Effector memory CD8-positive, alpha-beta T cell (primary cell): ENCODE data around the gene LIMCH1.
"Not testable (repeated sequence)": the region's sequence is repeated elsewhere in the genome, so short reads cannot be mapped to it uniquely, and the experiment has no call there.

Source experiments
- ATAC-seq: fragments of 150-1000 bp; cut with Tn5 transposase; replicated peaks from 2 replicates; pipeline ENCODE4 v1.10.0; 2021; ENCODE audit warnings: mild to moderate bottlenecking, moderate library complexity
- DNase-seq, 3 experiments: peaks; one replicate each; pipeline ENCODE4 v3.0.0; 2021
- H3K27ac Mint-ChIP-seq, 2 donors: one replicate each; pipeline ENCODE4 v1.8.0; 2022; ENCODE audit warnings: mild to moderate bottlenecking in 2 of 2, mixed read lengths in 2 of 2, moderate library complexity in 2 of 2
- H3K27me3 Mint-ChIP-seq, 2 donors: one replicate each; pipeline ENCODE4 v1.8.0; 2022; ENCODE audit warnings: mixed read lengths in 2 of 2
- H3K36me3 Mint-ChIP-seq: one replicate; pipeline ENCODE4 v1.8.0; 2022; ENCODE audit warnings: mild to moderate bottlenecking, moderate library complexity, mixed read lengths; ENCODE audit not compliant: insufficient read depth
- H3K4me1 Mint-ChIP-seq, 2 donors: one replicate each; pipeline ENCODE4 v1.8.0; 2022; ENCODE audit warnings: low read depth in 2 of 2, mixed read lengths in 2 of 2
- H3K4me3 Mint-ChIP-seq, 2 donors: one replicate each; pipeline ENCODE4 v1.8.0; 2022; ENCODE audit warnings: mild to moderate bottlenecking in 2 of 2, mixed read lengths in 2 of 2, moderate library complexity in 2 of 2
- H3K9me3 Mint-ChIP-seq, 2 donors: one replicate each; pipeline ENCODE4 v1.8.0; 2022; ENCODE audit warnings: mixed read lengths in 2 of 2

The LIMCH1 gene

DNA sequence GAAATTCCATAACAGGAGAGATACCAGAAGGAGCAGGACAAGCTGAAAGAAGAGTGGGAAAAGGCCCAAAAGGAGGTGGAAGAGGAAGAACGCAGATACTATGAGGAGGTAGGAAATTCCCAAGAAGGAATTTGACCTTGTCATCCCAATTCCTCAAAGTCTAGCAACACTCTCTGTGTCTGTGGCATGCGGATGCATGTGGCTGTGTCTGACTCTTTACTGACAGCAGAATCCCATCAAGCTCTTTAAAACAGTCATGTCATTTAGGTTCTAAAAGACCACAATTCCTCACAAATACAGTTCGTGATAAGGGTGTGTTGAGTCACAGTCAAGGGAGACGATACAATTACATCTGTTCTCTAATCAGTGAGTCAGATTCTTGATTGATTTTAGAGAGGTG is 142.0 kb downstream of the LIMCH1 start:
- Mint-ChIP-seq H3K4me1 (no peaks in the 10 kb centered on the region), H3K27ac (no peak overlapping the region), H3K27me3 (no peaks in the 10 kb centered on the region), H3K9me3 (no peaks in the 10 kb centered on the region), H3K36me3 (no peaks in the 10 kb centered on the region), H3K4me3 (no peak overlapping the region)
- ATAC-seq (no peak), DNase-seq (no peak)

DNA sequence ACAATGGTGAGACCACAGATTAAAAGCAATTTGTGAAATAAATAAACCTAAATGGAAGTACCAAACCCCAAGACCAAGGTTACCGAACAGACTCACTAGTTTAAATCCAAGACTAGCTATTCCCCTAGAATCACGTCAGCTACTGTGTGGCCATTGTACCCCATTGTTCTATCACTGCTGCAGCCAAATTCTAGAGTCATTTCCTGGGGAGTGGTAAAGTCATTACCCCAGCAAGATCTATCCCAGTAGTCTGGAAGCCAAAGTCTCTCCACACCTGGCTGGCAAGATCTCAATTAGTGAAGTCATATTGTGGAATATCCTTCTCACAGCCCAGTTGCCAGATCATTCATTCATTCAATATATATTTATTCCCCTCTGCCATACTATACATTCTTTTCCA is 143.1 kb downstream of the LIMCH1 start:
- Mint-ChIP-seq H3K4me1 (no peaks in the 10 kb centered on the region), H3K27me3 (no peaks in the 10 kb centered on the region), H3K9me3 (no peaks in the 10 kb centered on the region), H3K27ac (no peak overlapping the region), H3K4me3 (no peak overlapping the region), H3K36me3 (no peaks in the 10 kb centered on the region)
- ATAC-seq = no peak
- no peak for DNase-seq

GRCh38 chr4:41683326-41683725 is 145.4 kb downstream of the LIMCH1 start:
- Mint-ChIP-seq H3K4me3 (no peak overlapping the region), H3K9me3 (no peaks in the 10 kb centered on the region), H3K27me3 (no peaks in the 10 kb centered on the region), H3K4me1 (no peaks in the 10 kb centered on the region), H3K36me3 (no peaks in the 10 kb centered on the region), H3K27ac (no peak overlapping the region)
- no peak for DNase-seq
- ATAC-seq = no peak

DNA sequence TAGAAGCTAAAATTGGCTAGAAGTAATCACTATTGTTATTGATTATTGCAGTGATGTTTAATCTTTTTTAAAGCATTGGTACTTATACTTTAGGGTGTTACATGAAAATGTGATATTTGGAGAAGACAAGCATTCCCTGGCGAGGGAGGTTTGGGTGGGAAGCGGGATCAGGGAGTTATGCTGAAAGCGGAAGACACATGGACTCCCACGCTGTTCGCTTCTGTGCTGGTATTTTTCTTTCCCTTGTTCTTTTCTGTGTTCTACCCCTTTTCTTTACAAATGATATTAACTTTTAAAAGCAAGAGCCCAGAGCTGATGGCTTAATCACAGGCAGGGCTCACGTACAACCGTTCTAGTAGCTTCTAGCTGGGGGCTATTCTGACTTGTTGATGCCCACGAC is 148.9 kb downstream of the LIMCH1 start:
- no peaks in the 10 kb centered on the region for H3K4me1 Mint-ChIP-seq
- DNase-seq = no peak
- no peak overlapping the region for H3K4me3 Mint-ChIP-seq
- H3K36me3 Mint-ChIP-seq = no peaks in the 10 kb centered on the region
- no peaks in the 10 kb centered on the region for H3K9me3 Mint-ChIP-seq
- no peak overlapping the region for H3K27ac Mint-ChIP-seq
- no peak for ATAC-seq
- H3K27me3 Mint-ChIP-seq = no peaks in the 10 kb centered on the region

DNA sequence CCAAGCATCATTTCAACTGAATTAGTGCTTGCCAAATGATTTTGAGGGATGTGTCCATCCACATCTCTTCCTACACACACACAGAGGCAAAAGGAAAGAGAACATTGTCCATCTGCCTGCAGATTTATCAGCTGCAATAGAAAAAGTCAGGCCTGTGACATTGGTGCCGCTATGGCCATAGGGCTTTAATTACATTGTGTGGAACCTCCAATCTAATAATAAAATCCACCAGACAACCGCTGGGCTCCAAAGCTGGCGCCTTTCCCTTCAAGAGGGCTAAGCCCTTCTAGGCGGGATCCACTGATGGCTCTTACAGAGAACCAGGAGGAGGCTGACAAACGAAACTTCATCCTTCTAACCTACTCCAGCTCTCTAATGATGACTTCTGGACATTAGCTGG is 150.0 kb downstream of the LIMCH1 start:
- Mint-ChIP-seq H3K27ac (no peak overlapping the region), H3K4me1 (peaks cover 0 to 2% of the 10 kb centered on the region in 2 donors), H3K4me3 (no peak overlapping the region), H3K9me3 (no peaks in the 10 kb centered on the region), H3K36me3 (no peaks in the 10 kb centered on the region), H3K27me3 (no peaks in the 10 kb centered on the region)
- no peak for ATAC-seq
- no peak for DNase-seq

DNA sequence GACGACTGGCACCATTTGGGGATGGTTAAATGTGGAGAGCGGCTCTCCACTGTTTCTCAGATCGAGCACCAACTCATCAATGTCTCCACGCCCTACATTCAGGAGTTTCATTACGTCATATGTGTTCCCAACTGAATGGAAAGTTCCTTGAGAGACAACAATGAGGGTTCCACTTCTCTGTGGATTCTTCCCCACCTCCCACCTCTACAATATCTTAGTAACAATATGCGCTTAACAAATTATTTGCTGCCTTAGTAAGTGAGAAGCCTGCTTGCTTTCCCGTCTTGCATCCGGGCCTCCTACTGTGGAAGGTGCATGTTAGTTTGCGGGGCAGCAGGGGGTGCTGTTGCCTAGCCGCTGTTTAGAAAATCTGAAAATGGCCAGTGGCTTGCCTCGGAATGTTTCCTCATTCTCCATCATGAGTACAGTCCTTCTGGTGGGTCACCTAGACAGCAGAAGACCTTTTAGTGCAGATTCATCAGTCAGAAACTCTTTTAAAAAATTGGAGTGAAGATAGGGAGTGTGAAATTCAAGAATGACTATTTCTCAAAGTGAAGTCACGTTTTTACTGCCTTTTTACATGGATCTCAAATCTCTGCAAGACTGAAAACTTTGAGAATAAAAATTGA is 154.9 kb downstream of the LIMCH1 start:
- Mint-ChIP-seq H3K36me3 (no peaks in the 10 kb centered on the region), H3K4me1 (peaks cover 0 to 3% of the 10 kb centered on the region in 2 donors), H3K4me3 (no peak overlapping the region), H3K27me3 (peaks cover 0 to under 1% of the 10 kb centered on the region in 2 donors), H3K27ac (no peak overlapping the region), H3K9me3 (no peaks in the 10 kb centered on the region)
- ATAC-seq (no peak), DNase-seq (peak in 1 of 3 experiments; percentile 1)

DNA sequence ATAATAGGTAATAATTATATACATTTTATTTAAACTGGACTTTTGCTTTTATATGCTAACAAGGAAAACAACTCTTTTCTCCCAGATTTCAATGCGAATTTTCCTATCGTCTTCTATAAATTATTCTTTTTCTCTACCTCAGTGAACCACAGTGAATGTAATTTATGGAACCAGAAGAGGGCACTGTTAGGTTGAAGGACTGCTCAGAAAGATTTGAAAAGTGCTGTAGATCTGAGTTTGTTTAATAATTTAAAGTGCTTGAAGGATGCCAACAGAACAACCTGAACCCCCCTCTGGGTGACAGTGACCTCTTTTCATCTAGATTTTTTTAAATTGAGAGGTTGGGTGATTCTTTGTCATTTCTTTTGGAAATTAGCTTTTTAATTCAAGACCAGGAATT is 155.7 kb downstream of the LIMCH1 start:
- Mint-ChIP-seq H3K4me3 (no peak overlapping the region), H3K36me3 (no peaks in the 10 kb centered on the region), H3K4me1 (peaks cover 0 to 3% of the 10 kb centered on the region in 2 donors), H3K27ac (no peak overlapping the region), H3K9me3 (no peaks in the 10 kb centered on the region), H3K27me3 (peaks cover 6 to 8% of the 10 kb centered on the region in 2 donors)
- DNase-seq = no peak
- no peak for ATAC-seq

DNA sequence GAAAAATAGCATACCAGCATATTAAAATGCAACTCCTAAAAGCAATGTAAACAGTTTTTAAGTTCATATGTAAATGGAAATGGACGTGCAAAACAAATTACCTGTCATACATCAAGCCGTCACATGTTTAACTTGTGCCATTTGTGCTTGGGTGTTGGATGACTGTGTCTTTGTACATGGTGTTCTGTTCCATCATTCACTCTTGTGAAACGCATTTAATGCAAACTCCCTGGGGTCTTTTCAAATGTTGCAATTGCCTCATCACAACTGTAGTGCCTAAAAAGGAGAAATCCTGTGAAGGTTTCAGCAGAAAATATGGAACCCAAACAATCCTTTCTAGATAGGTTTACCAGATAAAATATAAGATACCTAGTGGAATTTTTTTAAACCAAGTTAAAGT is 158.2 kb downstream of the LIMCH1 start:
- Mint-ChIP-seq H3K4me1 (peaks cover 0 to 3% of the 10 kb centered on the region in 2 donors), H3K27ac (no peak overlapping the region), H3K9me3 (no peaks in the 10 kb centered on the region), H3K4me3 (no peak overlapping the region), H3K27me3 (peaks cover 6 to 9% of the 10 kb centered on the region in 2 donors), H3K36me3 (no peaks in the 10 kb centered on the region)
- DNase-seq (no peak), ATAC-seq (no peak)

DNA sequence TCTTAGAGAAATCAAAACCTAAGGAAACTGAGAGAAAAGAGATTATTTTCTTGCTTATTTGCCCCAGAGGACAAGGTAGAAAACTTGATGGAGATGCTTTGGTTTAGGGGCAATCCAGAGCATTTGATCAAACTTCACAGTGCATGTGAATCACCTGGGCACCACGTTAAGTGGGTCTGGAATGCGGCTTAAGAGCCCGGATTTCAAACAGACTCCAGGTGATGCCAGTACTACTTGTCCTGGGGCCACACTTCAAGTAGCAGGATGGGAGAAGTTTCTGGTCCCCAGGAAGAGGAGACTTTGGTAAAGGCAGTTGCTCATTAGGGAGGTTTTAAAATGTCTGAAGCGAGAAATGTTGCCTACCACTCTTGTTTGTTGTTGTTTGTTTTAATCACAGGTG is 158.8 kb downstream of the LIMCH1 start:
- no peaks in the 10 kb centered on the region for H3K36me3 Mint-ChIP-seq
- H3K27ac Mint-ChIP-seq = no peak overlapping the region
- no peaks in the 10 kb centered on the region for H3K9me3 Mint-ChIP-seq
- DNase-seq (no peak), ATAC-seq (no peak)
- peaks cover 6 to 9% of the 10 kb centered on the region in 2 donors for H3K27me3 Mint-ChIP-seq
- no peak overlapping the region for H3K4me3 Mint-ChIP-seq
- peaks cover 0 to 3% of the 10 kb centered on the region in 2 donors for H3K4me1 Mint-ChIP-seq

DNA sequence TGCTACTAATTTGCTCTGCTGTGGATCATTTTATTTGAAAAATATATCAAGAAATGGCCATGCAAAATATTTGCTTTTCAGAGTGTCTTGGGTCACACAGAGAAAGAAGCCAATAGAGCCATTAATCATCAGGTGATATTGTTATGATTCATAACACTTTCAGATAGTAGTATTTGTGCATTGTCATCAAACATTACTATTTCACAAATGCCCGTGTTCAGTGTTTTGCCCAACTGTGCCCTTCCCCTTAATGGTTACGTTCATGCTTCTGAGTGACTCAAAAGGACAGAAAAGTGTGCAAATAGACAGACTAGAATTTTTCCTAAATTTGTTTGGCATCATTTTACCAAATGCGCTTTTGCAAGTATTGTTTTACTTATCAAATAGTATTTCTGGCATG is 164.0 kb downstream of the LIMCH1 start:
- DNase-seq = no peak
- H3K27me3 Mint-ChIP-seq = peaks cover 20 to 22% of the 10 kb centered on the region in 2 donors
- ATAC-seq = no peak
- H3K27ac Mint-ChIP-seq = no peak overlapping the region
- no peak overlapping the region for H3K4me3 Mint-ChIP-seq
- H3K9me3 Mint-ChIP-seq = peaks cover 3 to 6% of the 10 kb centered on the region in 2 donors
- no peaks in the 10 kb centered on the region for H3K4me1 Mint-ChIP-seq
- H3K36me3 Mint-ChIP-seq = no peaks in the 10 kb centered on the region

GRCh38 chr4:41702770-41703169 is 164.8 kb downstream of the LIMCH1 start:
- no peaks in the 10 kb centered on the region for H3K4me1 Mint-ChIP-seq
- no peaks in the 10 kb centered on the region for H3K36me3 Mint-ChIP-seq
- H3K27ac Mint-ChIP-seq = no peak overlapping the region
- H3K4me3 Mint-ChIP-seq = no peak overlapping the region
- peaks cover 20 to 22% of the 10 kb centered on the region in 2 donors for H3K27me3 Mint-ChIP-seq
- no peak for ATAC-seq
- H3K9me3 Mint-ChIP-seq = peaks cover 3 to 6% of the 10 kb centered on the region in 2 donors
- no peak for DNase-seq

DNA sequence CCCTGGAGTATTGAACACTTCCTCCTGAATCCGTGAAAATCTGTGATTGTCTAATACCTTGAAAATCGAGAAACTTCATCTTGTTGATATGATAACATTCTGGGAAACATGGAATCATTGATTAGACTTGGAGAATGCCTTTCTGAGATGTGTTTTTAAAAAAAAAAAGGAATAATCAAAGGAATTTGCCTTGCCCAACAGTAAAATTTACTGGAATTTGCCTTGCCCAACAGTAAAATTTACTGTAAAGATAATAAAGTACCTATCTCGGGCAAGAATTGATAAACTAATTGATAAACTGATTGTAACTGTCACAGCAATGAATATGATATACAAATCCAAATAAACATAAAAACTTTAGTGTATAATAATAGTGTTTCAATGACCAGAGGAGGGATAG is 165.8 kb downstream of the LIMCH1 start:
- no peak overlapping the region for H3K4me3 Mint-ChIP-seq
- no peak overlapping the region for H3K27ac Mint-ChIP-seq
- H3K36me3 Mint-ChIP-seq = no peaks in the 10 kb centered on the region
- H3K4me1 Mint-ChIP-seq = no peaks in the 10 kb centered on the region
- DNase-seq (no peak), ATAC-seq (no peak)
- H3K9me3 Mint-ChIP-seq = peaks cover 3 to 6% of the 10 kb centered on the region in 2 donors
- H3K27me3 Mint-ChIP-seq = peaks cover 11 to 20% of the 10 kb centered on the region in 2 donors

DNA sequence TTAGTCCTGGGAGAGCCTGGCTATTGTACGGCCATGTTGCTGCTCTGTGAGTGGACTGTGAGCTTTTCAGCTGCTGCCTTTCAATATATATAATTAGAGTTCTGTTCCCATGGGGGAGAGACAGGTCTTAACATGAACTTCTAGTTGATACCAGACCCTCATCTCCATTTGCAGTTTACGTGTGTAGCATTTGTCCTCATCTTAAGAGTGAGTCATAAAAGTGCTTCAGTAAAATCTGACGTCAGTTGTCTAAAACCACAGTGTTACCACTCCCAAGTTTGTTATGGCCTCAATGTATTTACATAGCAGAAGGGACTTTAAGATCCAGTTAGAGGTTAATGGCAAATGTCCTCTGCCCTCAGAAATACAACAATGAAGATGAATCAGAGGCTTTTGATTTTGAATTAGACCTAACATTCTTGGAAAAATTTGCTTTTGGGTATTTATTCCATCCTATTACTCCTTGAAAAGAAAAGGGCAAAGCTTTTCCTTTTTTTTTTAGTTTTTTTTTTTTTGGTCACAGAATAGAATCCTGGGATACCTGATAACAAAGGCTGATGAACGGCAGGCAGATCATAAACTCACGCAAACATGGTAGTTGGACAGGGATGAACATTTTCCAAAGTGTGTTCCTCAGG is 172.0 kb downstream of the LIMCH1 start:
- no peak for DNase-seq
- peaks cover 0 to 10% of the 10 kb centered on the region in 2 donors for H3K27me3 Mint-ChIP-seq
- H3K27ac Mint-ChIP-seq = no peak overlapping the region
- H3K9me3 Mint-ChIP-seq = peaks cover 3 to 6% of the 10 kb centered on the region in 2 donors
- no peak overlapping the region for H3K4me3 Mint-ChIP-seq
- no peaks in the 10 kb centered on the region for H3K36me3 Mint-ChIP-seq
- no peaks in the 10 kb centered on the region for H3K4me1 Mint-ChIP-seq
- ATAC-seq = no peak

DNA sequence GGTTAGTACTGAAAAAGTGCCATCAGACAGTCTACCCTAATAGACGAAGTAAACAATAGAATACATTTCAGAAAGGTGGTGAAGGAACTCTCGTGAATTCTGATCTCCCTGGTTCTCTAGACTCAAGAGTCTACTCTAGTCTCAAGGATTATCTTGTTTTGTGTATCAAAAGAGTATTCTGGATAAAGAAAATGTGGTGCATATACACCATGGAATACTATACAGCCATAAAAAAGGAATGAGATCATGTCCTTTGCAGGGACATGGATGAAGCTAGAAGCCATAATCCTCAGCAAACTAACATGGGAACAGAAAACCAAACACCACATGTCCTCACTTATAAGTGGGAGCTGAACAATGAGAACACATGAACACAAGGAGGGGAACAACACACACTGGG is 173.7 kb downstream of the LIMCH1 start:
- ATAC-seq, H3K4me3 Mint-ChIP-seq, H3K27me3 Mint-ChIP-seq, H3K27ac Mint-ChIP-seq, DNase-seq, H3K9me3 Mint-ChIP-seq, H3K36me3 Mint-ChIP-seq, H3K4me1 Mint-ChIP-seq: not testable (repeated sequence)
